ENCODE data around the gene CENPK. TPM values are rescaled to one million over a fixed set of nuclear protein-coding genes. Genes with fewer than 3 reads are reported as not detected.

CENPK gene, protein sequence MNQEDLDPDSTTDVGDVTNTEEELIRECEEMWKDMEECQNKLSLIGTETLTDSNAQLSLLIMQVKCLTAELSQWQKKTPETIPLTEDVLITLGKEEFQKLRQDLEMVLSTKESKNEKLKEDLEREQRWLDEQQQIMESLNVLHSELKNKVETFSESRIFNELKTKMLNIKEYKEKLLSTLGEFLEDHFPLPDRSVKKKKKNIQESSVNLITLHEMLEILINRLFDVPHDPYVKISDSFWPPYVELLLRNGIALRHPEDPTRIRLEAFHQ
- total RNA-seq: 10 to 100 TPM; 12.7 to 36.0 TPM

DNA sequence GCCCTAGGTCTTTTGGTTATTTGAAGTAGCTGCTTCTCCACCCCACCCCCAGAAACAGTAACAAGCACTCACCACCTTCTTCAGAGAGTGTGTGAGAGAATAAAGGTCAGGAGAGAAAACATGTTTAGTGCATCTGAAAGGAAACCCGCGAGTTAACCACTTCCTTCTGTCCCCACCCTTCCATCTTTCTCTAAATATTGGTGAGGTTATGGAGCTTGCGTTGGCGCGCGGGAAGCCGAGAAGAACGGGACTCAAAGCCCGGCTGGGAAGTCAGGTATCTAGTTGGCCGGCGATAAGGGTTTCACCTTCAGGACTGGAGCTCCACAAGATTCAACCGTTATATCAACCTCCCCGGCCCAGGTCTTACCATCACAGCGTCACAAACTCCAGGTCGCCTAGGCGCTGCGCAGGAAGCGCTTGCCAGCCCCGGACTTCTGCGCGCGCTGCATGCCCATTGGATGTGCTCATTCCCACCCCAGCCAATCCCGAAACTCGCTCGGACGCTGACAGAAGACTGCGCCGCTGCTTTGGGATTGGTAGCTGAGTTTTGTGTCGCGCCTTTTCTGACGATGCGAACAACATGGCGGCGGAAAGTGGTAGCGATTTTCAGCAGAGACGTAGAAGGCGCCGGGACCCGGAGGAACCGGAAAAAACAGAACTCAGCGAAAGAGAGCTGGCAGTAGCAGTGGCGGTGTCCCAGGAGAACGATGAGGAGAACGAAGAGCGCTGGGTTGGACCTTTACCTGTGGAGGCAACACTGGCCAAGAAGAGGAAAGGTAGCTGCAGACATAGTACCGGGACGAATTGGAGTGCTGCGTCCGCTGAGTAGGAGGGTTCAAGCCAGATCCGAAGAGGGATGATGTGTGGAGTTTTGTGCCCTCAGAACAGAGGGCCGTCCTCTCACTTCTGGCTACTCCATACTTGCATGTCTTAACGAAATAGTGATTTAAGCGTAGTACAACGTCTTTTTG lies at the start of gene CENPK, which contains the start of gene PPWD1:
CENPK (minus strand) TSS at position 438 of the 971 bp plus-strand sequence. CDS start 8,261 bp downstream, outside the sequence.
PPWD1 (plus strand) TSS at position 566 of the 971 bp plus-strand sequence; CDS start at position 581, 15 bp downstream.

GRCh38 chr5:65481635-65482295 lies 81.2 kb downstream of the CENPK start, which contains the start of gene ADAMTS6:
ADAMTS6 (minus strand) TSS chr5:65481920; CDS start chr5:65473673, 8,247 bp downstream.

Small RNAs within 50 kb of the gene (small RNA-seq; reads per million reads assigned to genes)
- 0 reads per million in 2 donors for gene RNU6-540P

Other genes with a start within 250 kb of the CENPK start
- 1 to 10 TPM; 1.0 to 5.0 TPM for gene ADAMTS6, start 81.2 kb downstream of the CENPK start, total RNA-seq
- 10 to 100 TPM; 16.2 to 18.6 TPM for gene PPWD1, start 128 bp upstream of the CENPK start, total RNA-seq
- 10 to 100 TPM; 25.6 to 28.9 TPM for gene TRIM23, start 61.2 kb upstream of the CENPK start, total RNA-seq
- gene SHLD3, start 61.9 kb upstream of the CENPK start, total RNA-seq: 1 to 10 TPM; 5.0 to 6.2 TPM
- 10 to 100 TPM; 19.3 to 26.3 TPM for gene TRAPPC13, start 61.9 kb upstream of the CENPK start, total RNA-seq
- 10 to 100 TPM; 14.5 to 15.0 TPM for gene SGTB, start 158.9 kb upstream of the CENPK start, total RNA-seq
- 10 to 100 TPM; 19.3 to 35.0 TPM for gene NLN, start 159.0 kb upstream of the CENPK start, total RNA-seq

All from melanocyte of skin (primary cell).